C4-2B (cell line): Measurements from ENCODE around the gene MMP13.

Source experiments
- ZFX ChIP-seq: fragments of 450-650 bp; IDR thresholded peaks from 2 replicates; pipeline ENCODE4 v1.6.1; 2017
- TF ChIP-seq, protein P1 (sequence below): fragments of 450-650 bp; conservative IDR thresholded peaks from 2 replicates; pipeline ENCODE4 v1.5.1; 2017; ENCODE audit warnings: mild to moderate bottlenecking

DNA sequence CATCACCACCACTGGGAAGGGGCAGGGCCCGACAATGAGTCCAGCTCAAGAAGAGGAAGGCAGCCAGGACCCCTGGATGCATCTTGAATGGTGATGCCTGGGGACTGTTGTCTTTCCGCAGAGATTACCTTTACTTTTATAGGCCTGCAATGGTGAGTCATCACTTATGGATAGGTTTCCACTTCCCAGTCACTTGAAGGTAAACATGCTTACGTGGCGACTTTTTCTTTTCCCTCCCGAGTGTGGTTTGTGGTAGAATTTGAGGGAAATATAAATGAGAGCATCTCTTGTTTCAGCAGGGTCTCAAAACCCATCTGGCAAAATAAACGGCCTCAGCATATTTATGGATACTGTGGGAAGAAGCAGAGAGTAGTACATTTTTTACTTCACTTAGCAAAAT, at the start of gene MMP13:
- TF ChIP-seq, protein P1, sequence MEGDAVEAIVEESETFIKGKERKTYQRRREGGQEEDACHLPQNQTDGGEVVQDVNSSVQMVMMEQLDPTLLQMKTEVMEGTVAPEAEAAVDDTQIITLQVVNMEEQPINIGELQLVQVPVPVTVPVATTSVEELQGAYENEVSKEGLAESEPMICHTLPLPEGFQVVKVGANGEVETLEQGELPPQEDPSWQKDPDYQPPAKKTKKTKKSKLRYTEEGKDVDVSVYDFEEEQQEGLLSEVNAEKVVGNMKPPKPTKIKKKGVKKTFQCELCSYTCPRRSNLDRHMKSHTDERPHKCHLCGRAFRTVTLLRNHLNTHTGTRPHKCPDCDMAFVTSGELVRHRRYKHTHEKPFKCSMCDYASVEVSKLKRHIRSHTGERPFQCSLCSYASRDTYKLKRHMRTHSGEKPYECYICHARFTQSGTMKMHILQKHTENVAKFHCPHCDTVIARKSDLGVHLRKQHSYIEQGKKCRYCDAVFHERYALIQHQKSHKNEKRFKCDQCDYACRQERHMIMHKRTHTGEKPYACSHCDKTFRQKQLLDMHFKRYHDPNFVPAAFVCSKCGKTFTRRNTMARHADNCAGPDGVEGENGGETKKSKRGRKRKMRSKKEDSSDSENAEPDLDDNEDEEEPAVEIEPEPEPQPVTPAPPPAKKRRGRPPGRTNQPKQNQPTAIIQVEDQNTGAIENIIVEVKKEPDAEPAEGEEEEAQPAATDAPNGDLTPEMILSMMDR = no peak
- TF ChIP-seq ZFX = no peak
